Smooth muscle cell (in vitro differentiated cells): Measurements from ENCODE around the gene LPP. TPM values are rescaled to one million over a fixed set of nuclear protein-coding genes. Genes with fewer than 3 reads are reported as not detected.

Experiments used
- DNase-seq: peaks from one replicate; lab custom pipeline; 2025; ENCODE audit not compliant: unreplicated experiment; lab: John Stamatoyannopoulos, UW
- H2AFZ ChIP-seq: fragments of 200-600 bp; sonication (generic); 2 replicates; pipeline ENCODE4 v1.6.0; 2016; ENCODE audit warnings: antibody characterized with exemption, low read depth, mild to moderate bottlenecking
- H3F3A ChIP-seq: fragments of 200-600 bp; sonication (generic); 2 replicates; pipeline ENCODE4 v1.6.0; 2017; ENCODE audit warnings: antibody characterized with exemption, low read depth
- H3K27ac ChIP-seq: fragments of 200-600 bp; sonication (generic); 2 replicates; pipeline ENCODE4 v1.5.1; 2016; ENCODE audit warnings: low read depth, mild to moderate bottlenecking
- H3K27me3 ChIP-seq: fragments of 200-600 bp; sonication (generic); 2 replicates; pipeline ENCODE4 v1.6.1; 2016; ENCODE audit warnings: low read depth, mild to moderate bottlenecking
- H3K36me3 ChIP-seq: fragments of 200-600 bp; sonication (generic); 2 replicates; pipeline ENCODE4 v1.5.1; 2016; ENCODE audit warnings: low read depth
- H3K4me1 ChIP-seq: fragments of 200-600 bp; sonication (generic); 2 replicates; pipeline ENCODE4 v1.5.1; 2016; ENCODE audit warnings: low read depth
- H3K4me2 ChIP-seq: fragments of 200-600 bp; sonication (generic); 2 replicates; pipeline ENCODE4 v1.6.0; 2016; ENCODE audit warnings: mild to moderate bottlenecking
- H3K4me3 ChIP-seq: fragments of 200-600 bp; sonication (generic); 2 replicates; pipeline ENCODE4 v1.5.1; 2016; ENCODE audit warnings: mild to moderate bottlenecking
- H3K79me2 ChIP-seq: fragments of 200-600 bp; sonication (generic); 2 replicates; pipeline ENCODE4 v1.6.0; 2016; ENCODE audit warnings: low read depth, mild to moderate bottlenecking
- H3K9ac ChIP-seq: fragments of 200-600 bp; sonication (generic); 2 replicates; pipeline ENCODE4 v1.6.0; 2016; ENCODE audit warnings: low read depth
- H3K9me3 ChIP-seq: fragments of 200-600 bp; sonication (generic); replicated peaks from 2 replicates; pipeline ENCODE4 v1.5.1; 2016; ENCODE audit warnings: low read depth
- H4K20me1 ChIP-seq: fragments of 200-600 bp; sonication (generic); 2 replicates; pipeline ENCODE4 v1.6.0; 2016; ENCODE audit warnings: low read depth
- WGBS: methylation state at CpG from one replicate; pipeline ENCODE4 v1.1.7; 2016; ENCODE audit warnings: low lambda C conversion rate; 5-methylcytosine and 5-hydroxymethylcytosine counted together
- polyA plus RNA-seq: library from polyadenylated mRNA; unstranded; fragments of >200 nt; fragmentation: Nextera tagmentation; extraction: Ambion mirVana; gene quantifications from 2 replicates; pipeline ENCODE4 v1.2.1, GENCODE V29; 2016
- total RNA-seq: library from RNA; depleted of rRNA; stranded (reverse); fragments of >200 nt; gene quantifications from 2 replicates; pipeline ENCODE4 v1.2.3, GENCODE V29; 2014
- TF ChIP-seq, protein P1 (sequence below): fragments of 200-600 bp; sonication (generic); IDR thresholded peaks from 2 replicates; pipeline ENCODE4 v1.5.1; 2017; ENCODE audit warnings: borderline replicate concordance, mild to moderate bottlenecking, antibody characterized with exemption; ENCODE audit not compliant: insufficient read depth, poor library complexity, severe bottlenecking

Gene LPP
- total and polyA plus RNA-seq, 2 experiments from 2014 or later = 42.3 to 128 TPM

DNA sequence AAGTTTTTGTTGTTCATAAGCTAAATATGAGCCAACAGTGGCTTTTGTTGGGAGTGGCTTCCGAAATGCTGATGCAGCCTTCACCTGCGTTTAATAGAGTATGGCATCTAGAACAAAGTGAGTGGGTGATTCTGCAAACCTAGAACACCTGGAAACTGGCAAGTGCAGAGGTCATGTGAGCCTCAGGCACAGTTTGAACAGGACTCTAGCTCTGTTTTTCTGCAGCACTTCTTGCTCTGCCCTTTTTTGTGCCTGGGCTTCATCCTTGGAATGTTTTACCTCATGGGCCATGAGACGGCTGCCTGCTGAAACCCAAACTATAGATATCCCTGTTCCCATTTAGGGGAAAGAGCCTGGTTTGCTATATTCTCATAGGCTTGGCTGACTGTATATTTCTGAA, 73.5 kb downstream of the LPP start:
- Histone ChIP-seq H3K36me3 (no peaks in the 10 kb centered on the region), H3K27me3 (no peaks in the 10 kb centered on the region), H3K79me2 (peaks cover 97% of the 10 kb centered on the region), H4K20me1 (peaks cover 99% of the 10 kb centered on the region), H3K27ac (no peak overlapping the region), H3F3A (peaks cover 5% of the 10 kb centered on the region), H3K4me2 (no peak overlapping the region), H3K4me1 (no peaks in the 10 kb centered on the region), H2AFZ (no peak overlapping the region), H3K9me3 (no peaks in the 10 kb centered on the region), H3K9ac (no peak overlapping the region), H3K4me3 (no peak overlapping the region)
- TF ChIP-seq, protein P1, sequence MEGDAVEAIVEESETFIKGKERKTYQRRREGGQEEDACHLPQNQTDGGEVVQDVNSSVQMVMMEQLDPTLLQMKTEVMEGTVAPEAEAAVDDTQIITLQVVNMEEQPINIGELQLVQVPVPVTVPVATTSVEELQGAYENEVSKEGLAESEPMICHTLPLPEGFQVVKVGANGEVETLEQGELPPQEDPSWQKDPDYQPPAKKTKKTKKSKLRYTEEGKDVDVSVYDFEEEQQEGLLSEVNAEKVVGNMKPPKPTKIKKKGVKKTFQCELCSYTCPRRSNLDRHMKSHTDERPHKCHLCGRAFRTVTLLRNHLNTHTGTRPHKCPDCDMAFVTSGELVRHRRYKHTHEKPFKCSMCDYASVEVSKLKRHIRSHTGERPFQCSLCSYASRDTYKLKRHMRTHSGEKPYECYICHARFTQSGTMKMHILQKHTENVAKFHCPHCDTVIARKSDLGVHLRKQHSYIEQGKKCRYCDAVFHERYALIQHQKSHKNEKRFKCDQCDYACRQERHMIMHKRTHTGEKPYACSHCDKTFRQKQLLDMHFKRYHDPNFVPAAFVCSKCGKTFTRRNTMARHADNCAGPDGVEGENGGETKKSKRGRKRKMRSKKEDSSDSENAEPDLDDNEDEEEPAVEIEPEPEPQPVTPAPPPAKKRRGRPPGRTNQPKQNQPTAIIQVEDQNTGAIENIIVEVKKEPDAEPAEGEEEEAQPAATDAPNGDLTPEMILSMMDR = no peak
- WGBS = 75% methylated on average over 3 of the region's 3 CpGs
- DNase-seq = no peak

DNA sequence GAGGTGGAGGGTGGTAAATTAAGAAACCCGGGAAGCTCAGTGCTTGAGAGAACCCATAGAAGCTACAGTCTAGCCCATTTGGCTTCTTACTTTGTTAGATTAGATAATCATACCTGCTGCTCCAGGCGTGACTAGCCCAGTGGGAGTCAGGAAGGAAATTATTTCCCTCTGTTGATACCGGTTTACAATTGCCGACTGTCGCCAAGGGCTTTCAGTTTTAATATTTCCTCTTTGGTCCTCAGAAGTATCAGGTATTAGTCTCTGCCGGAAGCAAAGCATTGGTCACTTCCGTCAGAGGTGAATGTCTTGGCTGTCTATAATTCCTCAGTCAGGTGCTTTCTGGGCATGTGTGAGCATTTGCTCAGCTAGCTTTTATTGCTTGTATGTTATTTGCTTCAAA, 75.2 kb downstream of the LPP start:
- TF ChIP-seq, protein P1 = no peak
- H3K4me3 ChIP-seq = no peak overlapping the region
- H3K4me2 ChIP-seq = no peak overlapping the region
- H3K36me3 ChIP-seq = no peaks in the 10 kb centered on the region
- H3K27ac ChIP-seq = no peak overlapping the region
- 92% methylated on average over 7 of the region's 7 CpGs for WGBS
- no peak for DNase-seq
- no peaks in the 10 kb centered on the region for H3K27me3 ChIP-seq
- H3K4me1 ChIP-seq = no peaks in the 10 kb centered on the region
- no peak overlapping the region for H3K9ac ChIP-seq
- H2AFZ ChIP-seq = no peak overlapping the region
- peaks cover 99% of the 10 kb centered on the region for H4K20me1 ChIP-seq
- no peaks in the 10 kb centered on the region for H3K9me3 ChIP-seq
- no peaks in the 10 kb centered on the region for H3F3A ChIP-seq
- H3K79me2 ChIP-seq = peaks cover 97% of the 10 kb centered on the region

DNA sequence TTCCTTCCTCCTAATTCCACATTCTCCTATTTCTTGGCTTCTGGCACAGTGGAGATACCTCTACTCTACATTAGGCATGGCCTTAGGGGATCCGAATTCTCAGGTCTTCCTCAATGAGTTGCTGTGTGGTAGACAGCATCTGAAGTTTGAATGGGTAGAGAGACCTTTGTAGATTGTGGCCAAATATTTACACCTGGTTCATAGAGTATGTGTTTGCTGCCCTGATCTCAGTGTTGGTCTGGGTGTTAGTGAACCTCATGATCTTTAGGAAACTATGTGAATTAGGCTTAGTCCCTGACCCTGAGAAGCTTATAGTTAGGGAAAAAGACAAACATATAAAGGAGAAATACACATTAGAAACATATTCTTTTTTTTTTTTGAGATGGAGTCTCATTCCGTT, 75.8 kb downstream of the LPP start:
- no peaks in the 10 kb centered on the region for H3K9me3 ChIP-seq
- no peak overlapping the region for H3K4me3 ChIP-seq
- no peak overlapping the region for H2AFZ ChIP-seq
- no peak for DNase-seq
- H3K4me1 ChIP-seq = no peaks in the 10 kb centered on the region
- H3K27ac ChIP-seq = no peak overlapping the region
- peaks cover 99% of the 10 kb centered on the region for H4K20me1 ChIP-seq
- no peaks in the 10 kb centered on the region for H3F3A ChIP-seq
- no peaks in the 10 kb centered on the region for H3K27me3 ChIP-seq
- H3K4me2 ChIP-seq = no peak overlapping the region
- TF ChIP-seq, protein P1 = no peak
- WGBS = 97% methylated on average over 2 of the region's 2 CpGs
- no peaks in the 10 kb centered on the region for H3K36me3 ChIP-seq
- peaks cover 97% of the 10 kb centered on the region for H3K79me2 ChIP-seq
- H3K9ac ChIP-seq = no peak overlapping the region

DNA sequence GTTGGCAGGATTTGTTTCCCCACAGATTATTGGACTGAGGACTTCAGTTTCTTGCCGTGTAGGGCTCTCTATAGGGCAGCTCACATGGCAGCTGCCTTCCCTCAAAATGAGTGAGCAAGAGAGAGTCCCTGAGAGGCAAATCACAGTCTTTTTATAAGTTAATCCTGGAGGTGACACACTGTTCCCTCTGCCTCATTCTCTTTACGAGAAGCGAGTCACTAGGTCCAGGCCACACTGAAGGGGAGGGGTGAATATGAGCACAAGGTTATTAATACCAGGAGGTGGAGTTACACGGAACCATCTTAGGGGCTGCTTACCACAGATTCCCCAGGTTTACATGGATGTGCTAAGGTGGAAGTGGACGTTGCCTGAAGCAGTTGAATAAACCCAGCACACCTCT, 77.0 kb downstream of the LPP start:
- no peak overlapping the region for H3K4me3 ChIP-seq
- peaks cover 99% of the 10 kb centered on the region for H4K20me1 ChIP-seq
- no peak overlapping the region for H3K9ac ChIP-seq
- TF ChIP-seq, protein P1 = no peak
- DNase-seq = no peak
- H3K4me2 ChIP-seq = no peak overlapping the region
- WGBS = 39% methylated on average over 5 of the region's 5 CpGs
- no peaks in the 10 kb centered on the region for H3K9me3 ChIP-seq
- H3K4me1 ChIP-seq = no peaks in the 10 kb centered on the region
- H3K79me2 ChIP-seq = peaks cover 97% of the 10 kb centered on the region
- no peak overlapping the region for H2AFZ ChIP-seq
- H3F3A ChIP-seq = no peaks in the 10 kb centered on the region
- no peaks in the 10 kb centered on the region for H3K27me3 ChIP-seq
- peak overlapping the region; percentile 20 for H3K27ac ChIP-seq
- no peaks in the 10 kb centered on the region for H3K36me3 ChIP-seq
